Ishikawa (cell line): ENCODE measurements around the gene NR3C2.

Experiments
- CEBPB ChIP-seq: IDR thresholded peaks from 2 replicates; pipeline ENCODE4 v1.6.1; 2012
- CREB1 ChIP-seq: IDR thresholded peaks from 2 replicates; pipeline ENCODE4 v1.6.1; 2012; ENCODE audit warnings: low read depth
- EGR1 ChIP-seq: IDR thresholded peaks from 2 replicates; pipeline ENCODE4 v1.6.1; 2012
- EP300 ChIP-seq: IDR thresholded peaks from 2 replicates; pipeline ENCODE4 v1.6.1; 2012; ENCODE audit warnings: borderline replicate concordance
- FOXM1 ChIP-seq: IDR thresholded peaks from 2 replicates; pipeline ENCODE4 v1.6.1; 2012; ENCODE audit warnings: low read depth, borderline replicate concordance
- NFIC ChIP-seq: IDR thresholded peaks from 2 replicates; pipeline ENCODE4 v1.6.1; 2012
- RAD21 ChIP-seq: IDR thresholded peaks from 2 replicates; pipeline ENCODE4 v1.6.1; 2012; ENCODE audit warnings: low read depth
- REST ChIP-seq: IDR thresholded peaks from 2 replicates; pipeline ENCODE4 v1.6.1; 2012; ENCODE audit warnings: low read depth, mild to moderate bottlenecking
- TAF1 ChIP-seq: IDR thresholded peaks from 2 replicates; pipeline ENCODE4 v1.6.1; 2012; ENCODE audit warnings: low read depth, mild to moderate bottlenecking
- TCF12 ChIP-seq: IDR thresholded peaks from 2 replicates; pipeline ENCODE4 v1.6.1; 2012; ENCODE audit warnings: low read depth
- TEAD4 ChIP-seq: IDR thresholded peaks from 2 replicates; pipeline ENCODE4 v1.6.1; 2012
- YY1 ChIP-seq: IDR thresholded peaks from 2 replicates; pipeline ENCODE4 v1.6.1; 2012; ENCODE audit warnings: low read depth
- ZBTB7A ChIP-seq: IDR thresholded peaks from 2 replicates; pipeline ENCODE4 v1.6.1; 2012; ENCODE audit warnings: low read depth
- TF ChIP-seq, protein P1 (sequence below): IDR thresholded peaks from 2 replicates; pipeline ENCODE4 v1.6.1; 2012
- TF ChIP-seq, protein P2 (sequence below): IDR thresholded peaks from 2 replicates; pipeline ENCODE4 v1.6.1; 2012

NR3C2 gene

GRCh38 chr4:148437439-148437838, 4.8 kb downstream of the NR3C2 start:
- no peak for TF ChIP-seq CEBPB
- TF ChIP-seq TAF1, result no peak
- TF ChIP-seq NFIC, result no peak
- no peak for TF ChIP-seq ZBTB7A
- TF ChIP-seq, protein P1, sequence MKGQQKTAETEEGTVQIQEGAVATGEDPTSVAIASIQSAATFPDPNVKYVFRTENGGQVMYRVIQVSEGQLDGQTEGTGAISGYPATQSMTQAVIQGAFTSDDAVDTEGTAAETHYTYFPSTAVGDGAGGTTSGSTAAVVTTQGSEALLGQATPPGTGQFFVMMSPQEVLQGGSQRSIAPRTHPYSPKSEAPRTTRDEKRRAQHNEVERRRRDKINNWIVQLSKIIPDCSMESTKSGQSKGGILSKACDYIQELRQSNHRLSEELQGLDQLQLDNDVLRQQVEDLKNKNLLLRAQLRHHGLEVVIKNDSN, result no peak
- TF ChIP-seq RAD21, result no peak
- TF ChIP-seq FOXM1, result no peak
- TF ChIP-seq TCF12, result no peak
- TF ChIP-seq, protein P2, sequence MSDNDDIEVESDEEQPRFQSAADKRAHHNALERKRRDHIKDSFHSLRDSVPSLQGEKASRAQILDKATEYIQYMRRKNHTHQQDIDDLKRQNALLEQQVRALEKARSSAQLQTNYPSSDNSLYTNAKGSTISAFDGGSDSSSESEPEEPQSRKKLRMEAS, result no peak
- TF ChIP-seq YY1, result no peak
- no peak for TF ChIP-seq REST
- TF ChIP-seq EP300, result no peak
- TF ChIP-seq CREB1, result no peak
- TF ChIP-seq TEAD4, result no peak

DNA sequence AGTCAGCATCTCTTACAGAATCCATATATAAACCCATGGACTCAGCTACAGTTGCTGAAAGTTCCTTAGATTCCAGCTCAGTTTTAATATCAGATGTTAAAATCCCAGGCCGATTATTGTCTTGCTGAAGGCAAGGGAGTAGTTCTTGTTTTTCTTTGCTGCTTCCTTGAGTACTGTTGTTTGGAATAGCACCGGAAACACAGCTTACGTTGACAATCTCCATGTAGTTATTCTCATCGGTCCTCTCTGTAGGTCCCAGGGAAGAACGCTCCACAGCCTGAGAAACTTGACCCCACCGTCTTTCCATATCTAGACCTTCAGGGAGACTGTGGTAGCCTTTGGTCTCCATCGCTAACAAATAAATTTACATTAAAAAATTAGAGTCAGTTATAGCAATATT, 5.7 kb downstream of the NR3C2 start:
- no peak for TF ChIP-seq FOXM1
- no peak for TF ChIP-seq NFIC
- TF ChIP-seq, protein P1, result no peak
- TF ChIP-seq, protein P2, result no peak
- no peak for TF ChIP-seq TEAD4
- no peak for TF ChIP-seq YY1
- TF ChIP-seq EGR1, result no peak
- no peak for TF ChIP-seq EP300
- TF ChIP-seq REST, result no peak
- TF ChIP-seq TCF12, result no peak
- no peak for TF ChIP-seq RAD21
- no peak for TF ChIP-seq ZBTB7A
- TF ChIP-seq TAF1, result no peak
- no peak for TF ChIP-seq CREB1
- no peak for TF ChIP-seq CEBPB

DNA sequence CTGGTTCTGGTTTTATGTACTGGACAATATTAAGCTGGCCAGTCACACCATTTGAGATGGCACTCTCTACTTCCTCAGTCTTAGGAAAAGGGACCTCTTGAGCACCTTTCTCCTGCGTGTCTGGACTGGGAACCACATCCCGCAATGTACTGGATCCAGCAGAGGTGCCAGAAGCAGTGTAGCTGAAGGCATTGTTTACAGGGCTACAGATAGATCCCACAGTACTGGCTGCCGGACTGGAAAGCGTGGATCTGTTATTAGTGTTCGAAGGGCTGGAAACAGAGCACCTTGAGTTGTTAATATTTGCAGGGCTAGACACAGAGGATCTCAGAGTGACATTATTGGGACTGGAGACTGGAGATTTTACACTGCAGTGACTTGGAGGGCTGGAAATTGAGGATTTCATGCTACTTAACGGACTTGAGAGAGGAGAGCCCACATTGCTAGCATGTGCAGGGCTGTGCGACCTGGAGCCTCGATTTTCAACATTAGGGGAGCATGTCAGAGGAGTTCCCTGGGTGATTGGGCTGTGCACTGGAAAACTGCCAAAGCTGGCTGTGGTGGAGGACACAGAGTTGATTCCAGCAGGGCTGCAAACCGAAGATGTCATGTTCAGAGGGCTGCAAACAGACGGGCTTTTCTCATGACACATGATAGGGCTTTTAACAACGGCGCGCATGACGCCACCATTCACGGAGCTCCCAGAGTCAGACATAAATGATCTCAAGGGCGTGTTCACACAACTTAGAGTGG, 6.4 kb downstream of the NR3C2 start:
- TF ChIP-seq REST, result no peak
- TF ChIP-seq TAF1, result no peak
- no peak for TF ChIP-seq TEAD4
- TF ChIP-seq YY1, result no peak
- TF ChIP-seq EP300, result no peak
- TF ChIP-seq, protein P1, result no peak
- no peak for TF ChIP-seq FOXM1
- no peak for TF ChIP-seq RAD21
- TF ChIP-seq CEBPB, result no peak
- no peak for TF ChIP-seq CREB1
- no peak for TF ChIP-seq ZBTB7A
- no peak for TF ChIP-seq NFIC
- TF ChIP-seq TCF12, result no peak
- no peak for TF ChIP-seq EGR1
- TF ChIP-seq, protein P2, result no peak
